Upper lobe of right lung (tissue), 1 donor: ENCODE results near the gene SDCCAG8. TPM values are rescaled to one million over a fixed set of nuclear protein-coding genes. Genes with fewer than 3 reads are reported as not detected.

Experiments
- ATAC-seq: fragments of 200-7000 bp; cut with Tn5 transposase; one replicate; pipeline ENCODE4 v1.9.1; 2020; ENCODE audit warnings: mild to moderate bottlenecking, moderate library complexity
- DNase-seq: peaks from one replicate; pipeline ENCODE4 v3.0.0-alpha.2; 2020
- H3K27ac ChIP-seq: fragments of 200-600 bp; one replicate; pipeline ENCODE4 v1.8.0; 2022
- H3K27me3 ChIP-seq: fragments of 200-600 bp; one replicate; pipeline ENCODE4 v1.8.0; 2022; ENCODE audit warnings: mild to moderate bottlenecking
- H3K36me3 ChIP-seq: fragments of 200-600 bp; one replicate; pipeline ENCODE4 v1.8.0; 2022
- H3K4me1 ChIP-seq: fragments of 200-600 bp; one replicate; pipeline ENCODE4 v1.8.0; 2022
- H3K4me3 ChIP-seq: fragments of 200-600 bp; one replicate; pipeline ENCODE4 v1.8.0; 2022; ENCODE audit warnings: mild to moderate bottlenecking
- H3K9me3 ChIP-seq: fragments of 200-600 bp; one replicate; pipeline ENCODE4 v1.8.0; 2022
- intact Hi-C: fragments of 100-400 bp; cut with DNase I; formaldehyde crosslinking; loops from one replicate; pipeline ENCODE4 v1.11.0; 2022
- total RNA-seq: library from RNA; stranded (reverse); fragmentation: NEBNext Ultra II Directional; extraction: Animal tissue kit (Norgen Biotek cat#: 25700); gene quantifications from one replicate; pipeline ENCODE4 v1.2.1, GENCODE V29; 2021
- TF ChIP-seq, protein P1 (sequence below): fragments of 200-600 bp; IDR thresholded peaks from one replicate; pipeline ENCODE4 v1.8.0; 2022; ENCODE audit warnings: antibody characterized with exemption
- donor health status: DM: no; HTN: yes; CAD: no; lungs with severe emphysema.

SDCCAG8 gene
- total RNA-seq, 1 donor from 2014 or later = 71.9 TPM

- Histone ChIP-seq H3K4me3 (no peak overlapping the region), H3K27ac (no peak overlapping the region), H3K36me3 (peaks cover 6% of the 10 kb centered on the region), H3K4me1 (no peaks in the 10 kb centered on the region), H3K27me3 (no peaks in the 10 kb centered on the region), H3K9me3 (no peaks in the 10 kb centered on the region)
- intact Hi-C loops = no loop called here
- TF ChIP-seq, protein P1, sequence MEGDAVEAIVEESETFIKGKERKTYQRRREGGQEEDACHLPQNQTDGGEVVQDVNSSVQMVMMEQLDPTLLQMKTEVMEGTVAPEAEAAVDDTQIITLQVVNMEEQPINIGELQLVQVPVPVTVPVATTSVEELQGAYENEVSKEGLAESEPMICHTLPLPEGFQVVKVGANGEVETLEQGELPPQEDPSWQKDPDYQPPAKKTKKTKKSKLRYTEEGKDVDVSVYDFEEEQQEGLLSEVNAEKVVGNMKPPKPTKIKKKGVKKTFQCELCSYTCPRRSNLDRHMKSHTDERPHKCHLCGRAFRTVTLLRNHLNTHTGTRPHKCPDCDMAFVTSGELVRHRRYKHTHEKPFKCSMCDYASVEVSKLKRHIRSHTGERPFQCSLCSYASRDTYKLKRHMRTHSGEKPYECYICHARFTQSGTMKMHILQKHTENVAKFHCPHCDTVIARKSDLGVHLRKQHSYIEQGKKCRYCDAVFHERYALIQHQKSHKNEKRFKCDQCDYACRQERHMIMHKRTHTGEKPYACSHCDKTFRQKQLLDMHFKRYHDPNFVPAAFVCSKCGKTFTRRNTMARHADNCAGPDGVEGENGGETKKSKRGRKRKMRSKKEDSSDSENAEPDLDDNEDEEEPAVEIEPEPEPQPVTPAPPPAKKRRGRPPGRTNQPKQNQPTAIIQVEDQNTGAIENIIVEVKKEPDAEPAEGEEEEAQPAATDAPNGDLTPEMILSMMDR = no peak
- ATAC-seq (no peak), DNase-seq (no peak)
Measured at GRCh38 chr1:243454328-243454997, 198.6 kb downstream of the SDCCAG8 start.

DNA sequence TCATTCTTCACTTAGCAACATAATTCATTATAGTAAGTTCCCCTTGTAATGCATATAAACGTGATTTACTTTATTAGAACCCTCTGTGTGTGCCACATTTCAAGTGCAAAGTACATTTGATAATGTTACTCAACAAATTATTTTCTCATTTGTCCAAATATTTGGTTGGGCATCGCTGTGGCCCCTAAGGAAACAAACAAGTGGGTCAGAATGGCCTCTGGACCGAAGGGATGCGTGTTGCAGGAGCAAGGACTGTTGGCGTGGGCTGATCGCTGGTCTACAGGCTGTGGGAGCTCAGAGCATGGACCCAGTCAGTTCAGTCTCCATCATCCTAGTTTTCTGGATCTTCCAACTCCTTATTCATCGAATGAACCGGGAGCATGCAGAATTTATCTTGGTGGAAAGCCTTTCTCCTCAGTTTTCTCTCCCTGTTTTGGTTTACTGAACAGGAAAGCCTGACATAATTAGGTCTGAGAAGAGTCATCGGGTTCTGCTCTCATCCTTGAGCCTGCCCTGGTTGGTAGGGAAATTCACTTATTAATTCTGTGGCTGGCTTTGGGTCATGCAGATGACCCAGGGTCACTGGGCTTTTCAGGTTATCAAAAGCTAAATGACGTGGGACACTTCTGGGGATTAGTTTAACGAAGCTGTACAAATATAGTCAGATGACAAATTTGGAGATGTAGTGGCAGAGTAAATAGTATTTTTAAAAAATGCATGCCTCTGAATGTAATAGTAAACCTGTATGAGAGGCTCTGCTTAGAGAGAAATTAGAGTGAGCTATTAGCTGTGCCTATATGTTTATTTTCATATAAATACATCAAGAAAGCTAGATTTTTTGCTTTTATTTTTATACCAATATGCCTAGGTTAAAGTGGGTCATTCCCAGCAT is 200.2 kb downstream of the SDCCAG8 start:
- DNase-seq = no peak
- no peak for ATAC-seq
- Histone ChIP-seq H3K27me3 (no peaks in the 10 kb centered on the region), H3K4me1 (no peaks in the 10 kb centered on the region), H3K4me3 (no peak overlapping the region), H3K9me3 (no peaks in the 10 kb centered on the region), H3K36me3 (peaks cover 13% of the 10 kb centered on the region), H3K27ac (no peak overlapping the region)
- TF ChIP-seq, protein P1 = no peak
- intact Hi-C loops = no loop called here

- DNase-seq = no peak
- intact Hi-C loops = no loop called here
Measured at GRCh38 chr1:243457363-243457982, 201.6 kb downstream of the SDCCAG8 start.

DNA sequence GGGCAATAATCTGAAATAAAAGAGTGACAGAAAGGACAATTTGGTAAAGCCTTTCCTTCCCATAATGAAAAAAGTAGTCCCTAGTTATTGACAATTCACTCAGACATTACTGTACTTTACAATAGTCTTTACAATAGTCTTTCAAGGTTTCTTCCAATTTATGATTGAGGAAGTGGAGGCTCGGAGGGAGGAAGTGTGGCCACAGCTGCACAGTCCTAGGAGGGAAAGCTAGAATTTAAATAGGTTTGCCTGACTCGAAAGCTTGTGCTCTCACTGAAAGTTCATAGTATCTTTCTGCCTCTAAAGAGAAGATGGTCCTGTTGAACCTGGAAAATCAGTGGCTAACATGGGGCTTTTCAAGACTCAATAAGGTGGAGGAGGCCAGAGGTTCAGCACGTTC is 203.2 kb downstream of the SDCCAG8 start:
- Histone ChIP-seq H3K4me3 (no peak overlapping the region), H3K27me3 (no peaks in the 10 kb centered on the region), H3K27ac (no peak overlapping the region), H3K4me1 (peaks cover 3% of the 10 kb centered on the region), H3K36me3 (peaks cover 23% of the 10 kb centered on the region), H3K9me3 (no peaks in the 10 kb centered on the region)
- TF ChIP-seq, protein P1 = no peak
- ATAC-seq = peak; percentile 64
- intact Hi-C loops = no loop called here
- no peak for DNase-seq

More at GRCh38 chr1:243457363-243457982, 201.6 kb downstream of the SDCCAG8 start:
- TF ChIP-seq, protein P1 = no peak
- Histone ChIP-seq H3K27me3 (no peaks in the 10 kb centered on the region), H3K36me3 (peaks cover 21% of the 10 kb centered on the region), H3K27ac (no peak overlapping the region), H3K4me3 (no peak overlapping the region), H3K9me3 (no peaks in the 10 kb centered on the region), H3K4me1 (peaks cover 1% of the 10 kb centered on the region)
- ATAC-seq = no peak

DNA sequence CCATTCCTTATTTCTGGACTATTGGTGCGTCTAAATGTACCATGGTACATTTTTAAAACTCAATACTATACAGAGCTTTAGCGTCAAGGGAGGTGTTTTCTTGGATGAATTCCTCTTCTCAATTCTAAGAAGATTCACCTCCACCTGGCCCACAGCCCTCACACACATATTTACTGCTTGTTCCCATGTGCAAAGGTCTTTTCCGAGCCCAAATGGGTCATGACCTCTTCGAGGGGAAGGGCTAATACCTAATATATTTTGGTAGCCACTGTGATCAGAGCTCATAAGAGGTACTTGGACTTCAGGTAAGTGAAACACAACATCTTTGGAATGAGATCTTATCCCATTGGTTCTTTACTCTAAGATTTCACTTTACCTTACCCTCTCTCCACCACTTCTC is 205.9 kb downstream of the SDCCAG8 start:
- Histone ChIP-seq H3K9me3 (no peaks in the 10 kb centered on the region), H3K4me3 (no peak overlapping the region), H3K27ac (no peak overlapping the region), H3K36me3 (peaks cover 23% of the 10 kb centered on the region), H3K27me3 (no peaks in the 10 kb centered on the region), H3K4me1 (peaks cover 3% of the 10 kb centered on the region)
- TF ChIP-seq, protein P1 = no peak
- ATAC-seq = no peak
- no peak for DNase-seq
- intact Hi-C loops = no loop called here
